HEK293 (cell line): ENCODE measurements around the gene TMEM88.
A peak's percentile ranks its signal among the peaks of the same experiment; 100 is the strongest.

Source experiments
- HOXC10 ChIP-seq: sonication (generic); formaldehyde crosslinking; IDR thresholded peaks from 2 replicates; pipeline ENCODE4 v1.8.1; 2023; ENCODE audit warnings: mild to moderate bottlenecking, missing genetic modification reagents
- KLF9 ChIP-seq: fragments of 450-650 bp; formaldehyde crosslinking; IDR thresholded peaks from 2 replicates; pipeline ENCODE4 v1.5.1; 2016; ENCODE audit warnings: missing biosample characterization, missing genetic modification characterization, low read depth
- OVOL3 ChIP-seq: fragments of 450-650 bp; formaldehyde crosslinking; IDR thresholded peaks from 2 replicates; pipeline ENCODE4 v1.5.1; 2016; ENCODE audit warnings: missing biosample characterization, missing genetic modification characterization
- SCRT2 ChIP-seq: fragments of 450-650 bp; formaldehyde crosslinking; IDR thresholded peaks from 2 replicates; pipeline ENCODE4 v1.5.1; 2016; ENCODE audit warnings: missing biosample characterization, missing genetic modification characterization
- YY1 ChIP-seq: fragments of 450-650 bp; formaldehyde crosslinking; IDR thresholded peaks from 2 replicates; pipeline ENCODE4 v1.5.1; 2018; ENCODE audit warnings: missing biosample characterization, missing genetic modification characterization
- YY2 ChIP-seq: fragments of 450-650 bp; formaldehyde crosslinking; IDR thresholded peaks from 2 replicates; pipeline ENCODE4 v1.5.1; 2016; ENCODE audit warnings: missing biosample characterization, missing genetic modification characterization
- ZBTB20 ChIP-seq: fragments of 450-650 bp; formaldehyde crosslinking; IDR thresholded peaks from 2 replicates; pipeline ENCODE4 v1.5.1; 2016; ENCODE audit warnings: missing biosample characterization, missing genetic modification characterization
- ZNF10 ChIP-seq: fragments of 450-650 bp; formaldehyde crosslinking; IDR thresholded peaks from 2 replicates; pipeline ENCODE4 v1.5.1; 2017; ENCODE audit warnings: missing biosample characterization, missing genetic modification characterization
- ZNF18 ChIP-seq: fragments of 450-650 bp; formaldehyde crosslinking; IDR thresholded peaks from 2 replicates; pipeline ENCODE4 v1.5.1; 2016; ENCODE audit warnings: missing biosample characterization, missing genetic modification characterization
- ZNF184 ChIP-seq: fragments of 450-650 bp; IDR thresholded peaks from 2 replicates; pipeline ENCODE4 v1.5.1; 2018; ENCODE audit warnings: missing biosample characterization, mild to moderate bottlenecking, missing genetic modification characterization
- ZNF2 ChIP-seq: fragments of 450-650 bp; formaldehyde crosslinking; IDR thresholded peaks from 2 replicates; pipeline ENCODE4 v1.5.1; 2016; ENCODE audit warnings: missing biosample characterization, missing genetic modification characterization
- ZNF202 ChIP-seq: fragments of 450-650 bp; formaldehyde crosslinking; IDR thresholded peaks from 2 replicates; pipeline ENCODE4 v1.5.1; 2016; ENCODE audit warnings: missing biosample characterization, missing genetic modification characterization, borderline replicate concordance
- ZNF23 ChIP-seq: fragments of 450-650 bp; formaldehyde crosslinking; IDR thresholded peaks from 2 replicates; pipeline ENCODE4 v1.5.1; 2016; ENCODE audit warnings: missing biosample characterization, missing genetic modification characterization, borderline replicate concordance
- ZNF280D ChIP-seq: fragments of 450-650 bp; formaldehyde crosslinking; IDR thresholded peaks from 2 replicates; pipeline ENCODE4 v1.5.1; 2016; ENCODE audit warnings: missing biosample characterization, missing genetic modification characterization
- ZNF350 ChIP-seq: fragments of 450-650 bp; formaldehyde crosslinking; IDR thresholded peaks from 2 replicates; pipeline ENCODE4 v1.5.0; 2017; ENCODE audit warnings: missing biosample characterization, mild to moderate bottlenecking, missing genetic modification characterization
- ZNF362 ChIP-seq: fragments of 450-650 bp; formaldehyde crosslinking; IDR thresholded peaks from 2 replicates; pipeline ENCODE4 v1.5.1; 2016; ENCODE audit warnings: missing biosample characterization, missing genetic modification characterization
- ZNF394 ChIP-seq: fragments of 450-650 bp; formaldehyde crosslinking; IDR thresholded peaks from 2 replicates; pipeline ENCODE4 v1.5.1; 2016; ENCODE audit warnings: missing biosample characterization, missing genetic modification characterization, mild to moderate bottlenecking, moderate library complexity, borderline replicate concordance
- ZNF433 ChIP-seq: fragments of 450-650 bp; formaldehyde crosslinking; IDR thresholded peaks from 2 replicates; pipeline ENCODE4 v1.5.1; 2016; ENCODE audit warnings: missing biosample characterization, missing genetic modification characterization, low read depth
- ZNF530 ChIP-seq: fragments of 450-650 bp; formaldehyde crosslinking; IDR thresholded peaks from 2 replicates; pipeline ENCODE4 v1.5.1; 2016; ENCODE audit warnings: low read depth, missing biosample characterization, missing genetic modification characterization
- ZNF561 ChIP-seq: fragments of 450-650 bp; IDR thresholded peaks from 2 replicates; pipeline ENCODE4 v1.5.1; 2018; ENCODE audit warnings: missing biosample characterization, missing genetic modification characterization, borderline replicate concordance
- ZNF580 ChIP-seq: fragments of 450-650 bp; formaldehyde crosslinking; IDR thresholded peaks from 2 replicates; pipeline ENCODE4 v1.5.1; 2016; ENCODE audit warnings: missing biosample characterization, missing genetic modification characterization
- ZNF600 ChIP-seq: fragments of 450-650 bp; formaldehyde crosslinking; IDR thresholded peaks from 2 replicates; pipeline ENCODE4 v1.5.1; 2016; ENCODE audit warnings: missing biosample characterization, missing genetic modification characterization
- ZNF629 ChIP-seq: fragments of 450-650 bp; formaldehyde crosslinking; IDR thresholded peaks from 2 replicates; pipeline ENCODE4 v1.5.1; 2017; ENCODE audit warnings: missing biosample characterization, missing genetic modification characterization
- ZNF692 ChIP-seq: fragments of 450-650 bp; formaldehyde crosslinking; IDR thresholded peaks from 2 replicates; pipeline ENCODE4 v1.5.1; 2016; ENCODE audit warnings: missing biosample characterization, missing genetic modification characterization
- ZNF830 ChIP-seq: fragments of 450-650 bp; IDR thresholded peaks from 2 replicates; pipeline ENCODE4 v1.5.0; 2018; ENCODE audit warnings: missing biosample characterization, missing genetic modification characterization, low read depth, mild to moderate bottlenecking, moderate library complexity
- ZSCAN18 ChIP-seq: fragments of 450-650 bp; formaldehyde crosslinking; IDR thresholded peaks from 2 replicates; pipeline ENCODE4 v1.5.1; 2016; ENCODE audit warnings: missing biosample characterization, missing genetic modification characterization
- ZSCAN4 ChIP-seq: fragments of 450-650 bp; formaldehyde crosslinking; IDR thresholded peaks from 2 replicates; pipeline ENCODE4 v1.5.1; 2017; ENCODE audit warnings: missing biosample characterization, missing genetic modification characterization
- ZSCAN5A ChIP-seq: fragments of 450-650 bp; formaldehyde crosslinking; IDR thresholded peaks from 2 replicates; pipeline ENCODE4 v1.5.1; 2016; ENCODE audit warnings: missing biosample characterization, missing genetic modification characterization

Gene TMEM88

GRCh38 chr17:7886227-7887037 lies 31.6 kb downstream of the TMEM88 start (continued):
- TF ChIP-seq ZNF530 (no peak), ZNF23 (tag by site-specific recombination) (no peak), ZNF2 (no peak), SCRT2 (tag by site-specific recombination) (no peak), ZSCAN4 (tag by site-specific recombination) (no peak), ZNF830 (tag by site-specific recombination) (no peak), ZNF561 (tag by site-specific recombination) (no peak), OVOL3 (tag by site-specific recombination) (no peak; the same call in 1 of the 2 replicates), ZSCAN5A (no peak), ZNF580 (tag by site-specific recombination) (no peak), ZBTB20 (peak; percentile 42; the same call in 1 of the 2 replicates), ZNF362 (no peak), ZNF184 (tag by site-specific recombination) (no peak), ZNF10 (tag by site-specific recombination) (no peak), ZNF629 (tag by site-specific recombination) (peak; percentile 8; the same call in 1 of the 2 replicates), YY2 (tag by site-specific recombination) (no peak), ZSCAN18 (no peak), YY1 (tag by site-specific recombination) (no peak), ZNF692 (tag by site-specific recombination) (no peak; the same call in 1 of the 2 replicates), HOXC10 (no peak), ZNF280D (tag by site-specific recombination) (no peak), ZNF202 (tag by site-specific recombination) (no peak), ZNF394 (tag by site-specific recombination) (no peak), KLF9 (tag by site-specific recombination) (no peak), ZNF600 (tag by site-specific recombination) (no peak), ZNF18 (no peak), ZNF350 (no peak), ZNF433 (no peak)
